ENCODE measurements around the gene ZSWIM3. TPM values are rescaled to one million over a fixed set of nuclear protein-coding genes. Genes with fewer than 3 reads are reported as not detected.

Gene ZSWIM3
- total and polyA plus RNA-seq, 2 of the 13 experiments (the other 11 are each of a cell fraction or from before 2014, with no cell fraction given) = 5.2 to 5.8 TPM

GRCh38 chr20:45812157-45813005 is 45.0 kb upstream of the ZSWIM3 start, which contains the start of gene UBE2C (continued):
- no peak for TF ChIP-seq CAMTA2 (CRISPR knock-in tag; IDR thresholded peaks at IDR 0.05; ENCODE audit: borderline replicate concordance)
- no peak for TF ChIP-seq PAWR (CRISPR knock-in tag; IDR thresholded peaks at IDR 0.05; ENCODE audit: borderline replicate concordance)
- peak; percentile 95 for TF ChIP-seq TMF1 (CRISPR knock-in tag; IDR thresholded peaks at IDR 0.05; ENCODE audit: low read depth)
- TF ChIP-seq MYC (CRISPR knock-in tag; IDR thresholded peaks at IDR 0.05; ENCODE audit: borderline replicate concordance) = peak; percentile 80
- TF ChIP-seq GLI4 (CRISPR knock-in tag; IDR thresholded peaks at IDR 0.05; ENCODE audit: borderline replicate concordance) = no peak
- no peak for TF ChIP-seq ATM (IDR thresholded peaks at IDR 0.05; ENCODE audit: borderline replicate concordance)
- no peak for TF ChIP-seq ATF7 (IDR thresholded peaks at IDR 0.05)
- TF ChIP-seq ATF7 (CRISPR knock-in tag; IDR thresholded peaks at IDR 0.05) = no peak
- TF ChIP-seq SRSF9 (IDR thresholded peaks at IDR 0.05; ENCODE audit: borderline replicate concordance, insufficient read depth, low read depth, low read length, poor library complexity, severe bottlenecking) = no peak
- no peak; the same call in 1 of the 2 replicates for TF ChIP-seq TARDBP (CRISPR knock-in tag; IDR thresholded peaks at IDR 0.05)
- no peak for TF ChIP-seq SCMH1 (CRISPR knock-in tag; IDR thresholded peaks at IDR 0.05; ENCODE audit: borderline replicate concordance)
- no peak for TF ChIP-seq ZNF33A (CRISPR knock-in tag; IDR thresholded peaks at IDR 0.05; ENCODE audit: borderline replicate concordance)
- TF ChIP-seq HCFC1 (IDR thresholded peaks at IDR 0.05; ENCODE audit: low read depth, low read length) = no peak
- TF ChIP-seq NCOA5 (CRISPR knock-in tag; IDR thresholded peaks at IDR 0.05) = no peak
- TF ChIP-seq DNMT3B (CRISPR knock-in tag; conservative IDR thresholded peaks at IDR 0.05) = no peak
- TF ChIP-seq, protein P1, sequence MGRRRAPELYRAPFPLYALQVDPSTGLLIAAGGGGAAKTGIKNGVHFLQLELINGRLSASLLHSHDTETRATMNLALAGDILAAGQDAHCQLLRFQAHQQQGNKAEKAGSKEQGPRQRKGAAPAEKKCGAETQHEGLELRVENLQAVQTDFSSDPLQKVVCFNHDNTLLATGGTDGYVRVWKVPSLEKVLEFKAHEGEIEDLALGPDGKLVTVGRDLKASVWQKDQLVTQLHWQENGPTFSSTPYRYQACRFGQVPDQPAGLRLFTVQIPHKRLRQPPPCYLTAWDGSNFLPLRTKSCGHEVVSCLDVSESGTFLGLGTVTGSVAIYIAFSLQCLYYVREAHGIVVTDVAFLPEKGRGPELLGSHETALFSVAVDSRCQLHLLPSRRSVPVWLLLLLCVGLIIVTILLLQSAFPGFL (CRISPR knock-in tag; IDR thresholded peaks at IDR 0.05) = no peak
- no peak for TF ChIP-seq PITX1 (CRISPR knock-in tag; IDR thresholded peaks at IDR 0.05)
- no peak; the same call in 1 of the 2 replicates for TF ChIP-seq ZNF263 (CRISPR knock-in tag; IDR thresholded peaks at IDR 0.05)
- TF ChIP-seq RNF2 (conservative IDR thresholded peaks at IDR 0.05; ENCODE audit: low read depth) = no peak
- TF ChIP-seq YEATS4 (CRISPR knock-in tag; IDR thresholded peaks at IDR 0.05; ENCODE audit: borderline replicate concordance) = peak; percentile 86; the same call in 1 of the 2 replicates
- no peak for TF ChIP-seq SP1 (IDR thresholded peaks at IDR 0.05)
- TF ChIP-seq SP1 (CRISPR knock-in tag; IDR thresholded peaks at IDR 0.05) = no peak
- TF ChIP-seq ZNF441 (CRISPR knock-in tag; IDR thresholded peaks at IDR 0.05; ENCODE audit: borderline replicate concordance) = peak; percentile 79
- peak; percentile 9; the same call in 1 of the 2 replicates for TF ChIP-seq NR2C2 (CRISPR knock-in tag; IDR thresholded peaks at IDR 0.05; ENCODE audit: borderline replicate concordance)
- no peak for TF ChIP-seq ZNF234 (CRISPR knock-in tag; conservative IDR thresholded peaks at IDR 0.05)
- peak; percentile 82 for TF ChIP-seq DMAP1 (CRISPR knock-in tag; IDR thresholded peaks at IDR 0.05)
- TF ChIP-seq SALL1 (CRISPR knock-in tag; IDR thresholded peaks at IDR 0.05) = peak; percentile 70
- TF ChIP-seq IKZF5 (CRISPR knock-in tag; IDR thresholded peaks at IDR 0.05) = no peak
- TF ChIP-seq MBD4 (IDR thresholded peaks at IDR 0.05; ENCODE audit: borderline replicate concordance, low read length) = no peak
- TF ChIP-seq KLF12 (CRISPR knock-in tag; IDR thresholded peaks at IDR 0.05; ENCODE audit: borderline replicate concordance) = peak; percentile 80
- no peak for TF ChIP-seq NR2F6 (IDR thresholded peaks at IDR 0.05)
- no peak for TF ChIP-seq NR2F6 (CRISPR knock-in tag; IDR thresholded peaks at IDR 0.05)
- peak; percentile 92 for TF ChIP-seq ZNF766 (CRISPR knock-in tag; IDR thresholded peaks at IDR 0.05; ENCODE audit: borderline replicate concordance)

Measured in HepG2 (cell line).